Panc1 (cell line): ENCODE results near the gene PTTG2.

ENCODE experiments used
- POLR2AphosphoS5 ChIP-seq: IDR thresholded peaks from 2 replicates; pipeline ENCODE4 v1.6.1; 2012; ENCODE audit warnings: mild to moderate bottlenecking, low read depth, low read length, moderate library complexity
- SIN3A ChIP-seq: IDR thresholded peaks from 2 replicates; pipeline ENCODE4 v1.6.1; 2012; ENCODE audit warnings: low read depth, mild to moderate bottlenecking, low read length, moderate library complexity, borderline replicate concordance; ENCODE audit not compliant: insufficient read depth
- TF ChIP-seq, protein P1 (sequence below): fragments of 450-650 bp; IDR thresholded peaks from 2 replicates; pipeline ENCODE4 v1.5.1; 2017; ENCODE audit warnings: mild to moderate bottlenecking
- TF ChIP-seq, protein P2 (sequence below), 2 experiments: IDR thresholded peaks; 2 replicates each; pipeline ENCODE4 v1.6.1; 2011 to 2012; ENCODE audit warnings: low read depth in 2 of 2, control low read depth in 1 of 2, low read length in 1 of 2, mild to moderate bottlenecking in 1 of 2, moderate library complexity in 1 of 2; ENCODE audit not compliant: insufficient read depth in 1 of 2

DNA sequence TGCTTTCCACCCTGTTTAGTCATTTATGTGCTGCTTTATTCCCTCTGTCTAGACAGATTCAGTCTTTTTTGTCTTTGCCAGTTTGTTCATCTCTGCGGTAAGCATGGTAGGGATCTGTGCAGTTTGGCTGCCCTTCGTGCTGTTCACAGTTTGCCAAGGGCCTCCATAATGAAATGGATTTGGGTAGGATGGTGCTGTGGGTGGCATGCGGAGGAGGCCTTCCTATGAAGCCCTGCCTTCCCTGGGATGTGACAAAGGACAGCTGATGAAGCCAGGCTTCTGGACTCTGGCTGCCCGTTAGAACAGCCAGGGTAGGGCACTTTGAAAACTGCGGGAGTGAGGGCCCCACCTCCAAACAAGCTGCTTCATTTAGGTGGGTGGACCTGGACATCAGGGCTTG is 47.4 kb downstream of the PTTG2 start:
- TF ChIP-seq, protein P1, sequence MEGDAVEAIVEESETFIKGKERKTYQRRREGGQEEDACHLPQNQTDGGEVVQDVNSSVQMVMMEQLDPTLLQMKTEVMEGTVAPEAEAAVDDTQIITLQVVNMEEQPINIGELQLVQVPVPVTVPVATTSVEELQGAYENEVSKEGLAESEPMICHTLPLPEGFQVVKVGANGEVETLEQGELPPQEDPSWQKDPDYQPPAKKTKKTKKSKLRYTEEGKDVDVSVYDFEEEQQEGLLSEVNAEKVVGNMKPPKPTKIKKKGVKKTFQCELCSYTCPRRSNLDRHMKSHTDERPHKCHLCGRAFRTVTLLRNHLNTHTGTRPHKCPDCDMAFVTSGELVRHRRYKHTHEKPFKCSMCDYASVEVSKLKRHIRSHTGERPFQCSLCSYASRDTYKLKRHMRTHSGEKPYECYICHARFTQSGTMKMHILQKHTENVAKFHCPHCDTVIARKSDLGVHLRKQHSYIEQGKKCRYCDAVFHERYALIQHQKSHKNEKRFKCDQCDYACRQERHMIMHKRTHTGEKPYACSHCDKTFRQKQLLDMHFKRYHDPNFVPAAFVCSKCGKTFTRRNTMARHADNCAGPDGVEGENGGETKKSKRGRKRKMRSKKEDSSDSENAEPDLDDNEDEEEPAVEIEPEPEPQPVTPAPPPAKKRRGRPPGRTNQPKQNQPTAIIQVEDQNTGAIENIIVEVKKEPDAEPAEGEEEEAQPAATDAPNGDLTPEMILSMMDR, result no peak
- TF ChIP-seq POLR2AphosphoS5, result no peak
- no peak for TF ChIP-seq SIN3A
- TF ChIP-seq, protein P2, sequence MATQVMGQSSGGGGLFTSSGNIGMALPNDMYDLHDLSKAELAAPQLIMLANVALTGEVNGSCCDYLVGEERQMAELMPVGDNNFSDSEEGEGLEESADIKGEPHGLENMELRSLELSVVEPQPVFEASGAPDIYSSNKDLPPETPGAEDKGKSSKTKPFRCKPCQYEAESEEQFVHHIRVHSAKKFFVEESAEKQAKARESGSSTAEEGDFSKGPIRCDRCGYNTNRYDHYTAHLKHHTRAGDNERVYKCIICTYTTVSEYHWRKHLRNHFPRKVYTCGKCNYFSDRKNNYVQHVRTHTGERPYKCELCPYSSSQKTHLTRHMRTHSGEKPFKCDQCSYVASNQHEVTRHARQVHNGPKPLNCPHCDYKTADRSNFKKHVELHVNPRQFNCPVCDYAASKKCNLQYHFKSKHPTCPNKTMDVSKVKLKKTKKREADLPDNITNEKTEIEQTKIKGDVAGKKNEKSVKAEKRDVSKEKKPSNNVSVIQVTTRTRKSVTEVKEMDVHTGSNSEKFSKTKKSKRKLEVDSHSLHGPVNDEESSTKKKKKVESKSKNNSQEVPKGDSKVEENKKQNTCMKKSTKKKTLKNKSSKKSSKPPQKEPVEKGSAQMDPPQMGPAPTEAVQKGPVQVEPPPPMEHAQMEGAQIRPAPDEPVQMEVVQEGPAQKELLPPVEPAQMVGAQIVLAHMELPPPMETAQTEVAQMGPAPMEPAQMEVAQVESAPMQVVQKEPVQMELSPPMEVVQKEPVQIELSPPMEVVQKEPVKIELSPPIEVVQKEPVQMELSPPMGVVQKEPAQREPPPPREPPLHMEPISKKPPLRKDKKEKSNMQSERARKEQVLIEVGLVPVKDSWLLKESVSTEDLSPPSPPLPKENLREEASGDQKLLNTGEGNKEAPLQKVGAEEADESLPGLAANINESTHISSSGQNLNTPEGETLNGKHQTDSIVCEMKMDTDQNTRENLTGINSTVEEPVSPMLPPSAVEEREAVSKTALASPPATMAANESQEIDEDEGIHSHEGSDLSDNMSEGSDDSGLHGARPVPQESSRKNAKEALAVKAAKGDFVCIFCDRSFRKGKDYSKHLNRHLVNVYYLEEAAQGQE (IDR thresholded peaks at IDR 0.05; ENCODE audit: insufficient read depth in 1 of 2, low read depth in 2 of 2, low read length in 1 of 2), result no peak
